ENCODE results near the gene CNN3.

Gene CNN3

GRCh38 chr1:94884507-94884906 lies 42.4 kb downstream of the CNN3 start:
- DNase-seq = no peak

- DNase-seq = no peak
Measured at GRCh38 chr1:94884106-94884505, 42.8 kb downstream of the CNN3 start.

- DNase-seq = peak; percentile 12
Measured at GRCh38 chr1:94883691-94884090, 43.2 kb downstream of the CNN3 start.

GRCh38 chr1:94878329-94878728 lies 48.6 kb downstream of the CNN3 start:
- no peak for DNase-seq

GRCh38 chr1:94876362-94876761 lies 50.5 kb downstream of the CNN3 start:
- no peak for DNase-seq

- DNase-seq = no peak
Measured at GRCh38 chr1:94875794-94876193, 51.1 kb downstream of the CNN3 start.

GRCh38 chr1:94874423-94874822 lies 52.5 kb downstream of the CNN3 start:
- no peak for DNase-seq

- no peak for DNase-seq
Measured at GRCh38 chr1:94873520-94874351, 53.2 kb downstream of the CNN3 start.

- no peak for DNase-seq
Measured at GRCh38 chr1:94872771-94873495, 54.0 kb downstream of the CNN3 start.

- DNase-seq = no peak
Measured at GRCh38 chr1:94871031-94871430, 55.9 kb downstream of the CNN3 start.

GRCh38 chr1:94866164-94866807 lies 60.6 kb downstream of the CNN3 start:
- no peak for DNase-seq

- DNase-seq = no peak
Measured at GRCh38 chr1:94865360-94865759, 61.5 kb downstream of the CNN3 start.

- no peak for DNase-seq
Measured at GRCh38 chr1:94864821-94865220, 62.1 kb downstream of the CNN3 start.

GRCh38 chr1:94863919-94864318 lies 63.0 kb downstream of the CNN3 start:
- DNase-seq = no peak

GRCh38 chr1:94863297-94863911 lies 63.5 kb downstream of the CNN3 start:
- no peak for DNase-seq

- DNase-seq = no peak
Measured at GRCh38 chr1:94862718-94863117, 64.2 kb downstream of the CNN3 start.

- DNase-seq = no peak
Measured at GRCh38 chr1:94859174-94859573, 67.7 kb downstream of the CNN3 start.

- no peak for DNase-seq
Measured at GRCh38 chr1:94858276-94858675, 68.6 kb downstream of the CNN3 start.

- DNase-seq = no peak
Measured at GRCh38 chr1:94856868-94857267, 70.0 kb downstream of the CNN3 start.

- no peak for DNase-seq
Measured at GRCh38 chr1:94856004-94856403, 70.9 kb downstream of the CNN3 start.

GRCh38 chr1:94855307-94855700 lies 71.6 kb downstream of the CNN3 start:
- DNase-seq = no peak

GRCh38 chr1:94854458-94855306 lies 72.2 kb downstream of the CNN3 start:
- peak; percentile 79 for DNase-seq

Data from stimulated activated CD4-positive, alpha-beta T cell treated with anti-CD3 and anti-CD28 coated beads, Interleukin-1b, Interleukin-23, amount 100 ng/mL, for 48 hours (primary cell).